ENCODE results near the gene MYO9A. TPM values are rescaled to one million over a fixed set of nuclear protein-coding genes. Genes with fewer than 3 reads are reported as not detected.
A peak's percentile ranks its signal among the peaks of the same experiment; 100 is the strongest.

The MYO9A gene
- total and polyA plus RNA-seq, 10 of the 15 experiments (the other 5 are each of a cell fraction or from before 2014, with no cell fraction given): 3.3 to 25.3 (median 12.2) TPM

DNA sequence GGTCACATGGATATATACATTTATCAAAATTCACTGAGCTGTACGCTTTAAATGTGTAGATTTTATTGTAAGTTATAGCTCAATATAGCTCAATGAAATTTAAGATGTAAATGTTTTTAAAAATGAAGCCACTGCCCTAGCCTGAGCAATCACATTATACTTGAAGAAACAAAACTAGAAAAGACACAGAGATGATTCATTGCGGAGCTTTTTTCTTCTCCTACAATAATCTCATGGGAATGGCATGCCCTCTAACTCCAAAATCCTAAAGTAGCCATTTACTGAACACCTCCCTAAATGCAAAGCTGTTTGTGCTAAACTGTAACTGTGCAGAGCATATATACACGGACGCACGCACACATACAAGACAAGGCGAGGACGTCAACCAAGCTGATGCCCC is 84.2 kb downstream of the MYO9A start:
- WGBS (ENCODE audit: insufficient coverage, insufficient replicate concordance, low lambda C conversion rate, missing lambda C conversion rate): over 99% methylated on average over 7 of the region's 7 CpGs
- ChIA-PET POLR2A (no interaction called here), RAD21 (ENCODE audit: unreplicated experiment) (no interaction called here), CTCF (no interaction called here), SMC1A (ENCODE audit: uncharacterized antibody, unreplicated experiment) (interaction anchor here (0.9 to 1.6 kb wide), 2 partner anchors 9 to 288 kb away, joined by 3 read pairs; no protein-coding TSS in a partner anchor)
- Histone ChIP-seq H3K4me2 (ENCODE audit: control insufficient read depth, insufficient read depth) (no peak overlapping the region), H3K36me3 (ENCODE audit: control insufficient read depth in 2 of 2, insufficient read depth in 2 of 2, low read length in 1 of 2) (no peaks in the 10 kb centered on the region; a peak in 1 of 4 replicates), H2AFZ (ENCODE audit: control insufficient read depth, low read depth, low read length) (no peak overlapping the region), H3K27ac (ENCODE audit: control insufficient read depth, insufficient read depth) (no peak overlapping the region), H3K79me2 (ENCODE audit: control insufficient read depth, insufficient read depth, low read length) (no peaks in the 10 kb centered on the region), H3K4me3 (no peak overlapping the region), H3K9ac (ENCODE audit: control insufficient read depth, insufficient read depth, low read length) (no peak overlapping the region), H3K27me3 (replicated peaks in 1 of 2; ENCODE audit: control insufficient read depth in 2 of 2, insufficient read depth in 2 of 2, low read length in 1 of 2) (no peaks in the 10 kb centered on the region), H4K20me1 (ENCODE audit: control insufficient read depth, insufficient read depth) (no peaks in the 10 kb centered on the region), H3K4me1 (ENCODE audit: control insufficient read depth, insufficient read depth, low read length) (no peaks in the 10 kb centered on the region), H3K9me3 (replicated peaks; ENCODE audit: control insufficient read depth, insufficient read depth, low read length) (no peaks in the 10 kb centered on the region; the same call in 1 of the 3 replicates)
- no peak for ATAC-seq
- in situ Hi-C loops (cut with MboI): no loop called here
- FAIRE-seq: peak; percentile 35
- intact Hi-C loops (cut with micrococcal nuclease; ENCODE audit: unreplicated experiment): no loop called here
- BruUV-seq (replicated peaks): no TSS peak
- no peak for DNase-seq (ENCODE audit: low read depth, low spot score)
- TF ChIP-seq NFYA (IDR thresholded peaks at IDR 0.05; ENCODE audit: borderline replicate concordance, low read depth, low read length): no peak
- TF ChIP-seq ZNF622 (IDR thresholded peaks at IDR 0.05): no peak
- TF ChIP-seq, protein P1, sequence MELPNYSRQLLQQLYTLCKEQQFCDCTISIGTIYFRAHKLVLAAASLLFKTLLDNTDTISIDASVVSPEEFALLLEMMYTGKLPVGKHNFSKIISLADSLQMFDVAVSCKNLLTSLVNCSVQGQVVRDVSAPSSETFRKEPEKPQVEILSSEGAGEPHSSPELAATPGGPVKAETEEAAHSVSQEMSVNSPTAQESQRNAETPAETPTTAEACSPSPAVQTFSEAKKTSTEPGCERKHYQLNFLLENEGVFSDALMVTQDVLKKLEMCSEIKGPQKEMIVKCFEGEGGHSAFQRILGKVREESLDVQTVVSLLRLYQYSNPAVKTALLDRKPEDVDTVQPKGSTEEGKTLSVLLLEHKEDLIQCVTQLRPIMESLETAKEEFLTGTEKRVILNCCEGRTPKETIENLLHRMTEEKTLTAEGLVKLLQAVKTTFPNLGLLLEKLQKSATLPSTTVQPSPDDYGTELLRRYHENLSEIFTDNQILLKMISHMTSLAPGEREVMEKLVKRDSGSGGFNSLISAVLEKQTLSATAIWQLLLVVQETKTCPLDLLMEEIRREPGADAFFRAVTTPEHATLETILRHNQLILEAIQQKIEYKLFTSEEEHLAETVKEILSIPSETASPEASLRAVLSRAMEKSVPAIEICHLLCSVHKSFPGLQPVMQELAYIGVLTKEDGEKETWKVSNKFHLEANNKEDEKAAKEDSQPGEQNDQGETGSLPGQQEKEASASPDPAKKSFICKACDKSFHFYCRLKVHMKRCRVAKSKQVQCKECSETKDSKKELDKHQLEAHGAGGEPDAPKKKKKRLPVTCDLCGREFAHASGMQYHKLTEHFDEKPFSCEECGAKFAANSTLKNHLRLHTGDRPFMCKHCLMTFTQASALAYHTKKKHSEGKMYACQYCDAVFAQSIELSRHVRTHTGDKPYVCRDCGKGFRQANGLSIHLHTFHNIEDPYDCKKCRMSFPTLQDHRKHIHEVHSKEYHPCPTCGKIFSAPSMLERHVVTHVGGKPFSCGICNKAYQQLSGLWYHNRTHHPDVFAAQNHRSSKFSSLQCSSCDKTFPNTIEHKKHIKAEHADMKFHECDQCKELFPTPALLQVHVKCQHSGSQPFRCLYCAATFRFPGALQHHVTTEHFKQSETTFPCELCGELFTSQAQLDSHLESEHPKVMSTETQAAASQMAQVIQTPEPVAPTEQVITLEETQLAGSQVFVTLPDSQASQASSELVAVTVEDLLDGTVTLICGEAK (IDR thresholded peaks at IDR 0.05; ENCODE audit: borderline replicate concordance): no peak
- TF ChIP-seq SMAD5 (IDR thresholded peaks at IDR 0.05; ENCODE audit: low read depth): no peak
- TF ChIP-seq HCFC1 (IDR thresholded peaks at IDR 0.05; ENCODE audit: low read length): no peak
- TF ChIP-seq PAX8 (IDR thresholded peaks at IDR 0.05): no peak
- no peak for TF ChIP-seq TCF12 (IDR thresholded peaks at IDR 0.05; ENCODE audit: low read depth, low read length)
- TF ChIP-seq, protein P2, sequence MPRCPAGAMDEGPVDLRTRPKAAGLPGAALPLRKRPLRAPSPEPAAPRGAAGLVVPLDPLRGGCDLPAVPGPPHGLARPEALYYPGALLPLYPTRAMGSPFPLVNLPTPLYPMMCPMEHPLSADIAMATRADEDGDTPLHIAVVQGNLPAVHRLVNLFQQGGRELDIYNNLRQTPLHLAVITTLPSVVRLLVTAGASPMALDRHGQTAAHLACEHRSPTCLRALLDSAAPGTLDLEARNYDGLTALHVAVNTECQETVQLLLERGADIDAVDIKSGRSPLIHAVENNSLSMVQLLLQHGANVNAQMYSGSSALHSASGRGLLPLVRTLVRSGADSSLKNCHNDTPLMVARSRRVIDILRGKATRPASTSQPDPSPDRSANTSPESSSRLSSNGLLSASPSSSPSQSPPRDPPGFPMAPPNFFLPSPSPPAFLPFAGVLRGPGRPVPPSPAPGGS (IDR thresholded peaks at IDR 0.05; ENCODE audit: borderline replicate concordance, insufficient read depth, low read depth, low read length, poor library complexity, severe bottlenecking): no peak
- TF ChIP-seq SREBF1 (IDR thresholded peaks at IDR 0.05; ENCODE audit: low read length): no peak
- no peak for TF ChIP-seq TCF7 (IDR thresholded peaks at IDR 0.05; ENCODE audit: borderline replicate concordance)
- no peak for TF ChIP-seq RELA (IDR thresholded peaks at IDR 0.05; ENCODE audit: borderline replicate concordance, partially characterized antibody)
- TF ChIP-seq, protein P3, sequence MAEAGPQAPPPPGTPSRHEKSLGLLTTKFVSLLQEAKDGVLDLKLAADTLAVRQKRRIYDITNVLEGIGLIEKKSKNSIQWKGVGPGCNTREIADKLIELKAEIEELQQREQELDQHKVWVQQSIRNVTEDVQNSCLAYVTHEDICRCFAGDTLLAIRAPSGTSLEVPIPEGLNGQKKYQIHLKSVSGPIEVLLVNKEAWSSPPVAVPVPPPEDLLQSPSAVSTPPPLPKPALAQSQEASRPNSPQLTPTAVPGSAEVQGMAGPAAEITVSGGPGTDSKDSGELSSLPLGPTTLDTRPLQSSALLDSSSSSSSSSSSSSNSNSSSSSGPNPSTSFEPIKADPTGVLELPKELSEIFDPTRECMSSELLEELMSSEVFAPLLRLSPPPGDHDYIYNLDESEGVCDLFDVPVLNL (IDR thresholded peaks at IDR 0.05; ENCODE audit: low read depth, low read length): no peak
- TF ChIP-seq, protein P4, sequence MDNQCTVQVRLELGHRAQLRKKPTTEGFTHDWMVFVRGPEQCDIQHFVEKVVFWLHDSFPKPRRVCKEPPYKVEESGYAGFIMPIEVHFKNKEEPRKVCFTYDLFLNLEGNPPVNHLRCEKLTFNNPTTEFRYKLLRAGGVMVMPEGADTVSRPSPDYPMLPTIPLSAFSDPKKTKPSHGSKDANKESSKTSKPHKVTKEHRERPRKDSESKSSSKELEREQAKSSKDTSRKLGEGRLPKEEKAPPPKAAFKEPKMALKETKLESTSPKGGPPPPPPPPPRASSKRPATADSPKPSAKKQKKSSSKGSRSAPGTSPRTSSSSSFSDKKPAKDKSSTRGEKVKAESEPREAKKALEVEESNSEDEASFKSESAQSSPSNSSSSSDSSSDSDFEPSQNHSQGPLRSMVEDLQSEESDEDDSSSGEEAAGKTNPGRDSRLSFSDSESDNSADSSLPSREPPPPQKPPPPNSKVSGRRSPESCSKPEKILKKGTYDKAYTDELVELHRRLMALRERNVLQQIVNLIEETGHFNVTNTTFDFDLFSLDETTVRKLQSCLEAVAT (IDR thresholded peaks at IDR 0.05): no peak
- TF ChIP-seq, protein P5, sequence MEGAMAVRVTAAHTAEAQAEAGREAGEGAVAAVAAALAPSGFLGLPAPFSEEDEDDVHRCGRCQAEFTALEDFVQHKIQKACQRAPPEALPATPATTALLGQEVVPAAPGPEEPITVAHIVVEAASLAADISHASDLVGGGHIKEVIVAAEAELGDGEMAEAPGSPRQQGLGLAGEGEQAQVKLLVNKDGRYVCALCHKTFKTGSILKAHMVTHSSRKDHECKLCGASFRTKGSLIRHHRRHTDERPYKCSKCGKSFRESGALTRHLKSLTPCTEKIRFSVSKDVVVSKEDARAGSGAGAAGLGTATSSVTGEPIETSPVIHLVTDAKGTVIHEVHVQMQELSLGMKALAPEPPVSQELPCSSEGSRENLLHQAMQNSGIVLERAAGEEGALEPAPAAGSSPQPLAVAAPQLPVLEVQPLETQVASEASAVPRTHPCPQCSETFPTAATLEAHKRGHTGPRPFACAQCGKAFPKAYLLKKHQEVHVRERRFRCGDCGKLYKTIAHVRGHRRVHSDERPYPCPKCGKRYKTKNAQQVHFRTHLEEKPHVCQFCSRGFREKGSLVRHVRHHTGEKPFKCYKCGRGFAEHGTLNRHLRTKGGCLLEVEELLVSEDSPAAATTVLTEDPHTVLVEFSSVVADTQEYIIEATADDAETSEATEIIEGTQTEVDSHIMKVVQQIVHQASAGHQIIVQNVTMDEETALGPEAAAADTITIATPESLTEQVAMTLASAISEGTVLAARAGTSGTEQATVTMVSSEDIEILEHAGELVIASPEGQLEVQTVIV (IDR thresholded peaks at IDR 0.05; ENCODE audit: borderline replicate concordance, partially characterized antibody): no peak
- TF ChIP-seq TAF1 (IDR thresholded peaks at IDR 0.05; ENCODE audit: borderline replicate concordance, low read depth, low read length): no peak

Data from GM12878 (cell line).